Liver (tissue), 9 donors: ENCODE measurements around the gene EPC1. TPM values are rescaled to one million over a fixed set of nuclear protein-coding genes. Genes with fewer than 3 reads are reported as not detected.

ENCODE experiments used
- DNase-seq: peaks from one replicate; pipeline ENCODE4 v3.0.0-alpha.2; 2017; ENCODE audit warnings: low spot score
- H3K27ac ChIP-seq, 2 donors: one replicate each; pipeline ENCODE4 v1.7.0; 2013; ENCODE audit warnings: inconsistent platforms in 2 of 2, low read length in 2 of 2, control low read depth in 1 of 2, low read depth in 1 of 2, mild to moderate bottlenecking in 1 of 2
- H3K27me3 ChIP-seq, 4 donors: one replicate each; pipeline versions ENCODE4 v1.6.1 to v1.7.0; 2013; ENCODE audit warnings: low read length in 3 of 4, inconsistent platforms in 1 of 4, mild to moderate bottlenecking in 1 of 4, moderate library complexity in 1 of 4; ENCODE audit not compliant: control insufficient read depth in 4 of 4, insufficient read depth in 4 of 4
- H3K36me3 ChIP-seq, 4 donors: one replicate each; pipeline versions ENCODE4 v1.6.1 to v1.7.0; 2013; ENCODE audit warnings: low read length in 3 of 4, mild to moderate bottlenecking in 3 of 4, low read depth in 1 of 4, moderate library complexity in 1 of 4; ENCODE audit not compliant: control insufficient read depth in 4 of 4, insufficient read depth in 3 of 4
- H3K4me1 ChIP-seq, 4 donors: one replicate each; pipeline versions ENCODE4 v1.6.1 to v1.7.0; 2013; ENCODE audit warnings: low read length in 3 of 4, mild to moderate bottlenecking in 3 of 4, moderate library complexity in 1 of 4; ENCODE audit not compliant: control insufficient read depth in 4 of 4, insufficient read depth in 4 of 4
- H3K4me3 ChIP-seq, 3 donors: one replicate each; pipeline versions ENCODE4 v1.6.1 to v1.7.0; 2013; ENCODE audit warnings: low read length in 3 of 3, control low read depth in 1 of 3, low read depth in 1 of 3, mild to moderate bottlenecking in 1 of 3
- H3K9ac ChIP-seq, 2 donors: one replicate each; pipeline ENCODE4 v1.7.0; 2013; ENCODE audit warnings: low read length in 2 of 2, mild to moderate bottlenecking in 2 of 2, moderate library complexity in 2 of 2, control low read depth in 1 of 2, low read depth in 1 of 2
- H3K9me3 ChIP-seq, 4 donors: one replicate each; pipeline versions ENCODE4 v1.6.1 to v1.7.0; 2013; ENCODE audit warnings: low read length in 3 of 4; ENCODE audit not compliant: control insufficient read depth in 4 of 4
- FOXA1 ChIP-seq: IDR thresholded peaks from 2 replicates; pipeline ENCODE4 v1.6.1; 2016; ENCODE audit warnings: antibody characterized with exemption
- FOXA2 ChIP-seq: IDR thresholded peaks from 2 replicates; pipeline ENCODE4 v1.6.1; 2016; ENCODE audit warnings: antibody characterized with exemption
- HNF4A ChIP-seq, 2 donors: conservative IDR thresholded peaks; 2 replicates each; pipeline ENCODE4 v1.6.1; 2016; ENCODE audit warnings: antibody characterized with exemption in 2 of 2, mild to moderate bottlenecking in 2 of 2
- HNF4G ChIP-seq: IDR thresholded peaks from 2 replicates; pipeline ENCODE4 v1.6.1; 2016; ENCODE audit warnings: antibody characterized with exemption
- JUND ChIP-seq, 2 donors: IDR thresholded peaks; 2 replicates each; pipeline ENCODE4 v1.6.1; 2016; ENCODE audit warnings: antibody characterized with exemption in 2 of 2
- NR2F2 ChIP-seq: IDR thresholded peaks from 2 replicates; pipeline ENCODE4 v1.6.1; 2016; ENCODE audit warnings: antibody characterized with exemption
- RAD21 ChIP-seq, 2 donors: IDR thresholded peaks; 2 replicates each; pipeline ENCODE4 v1.6.1; 2016; ENCODE audit warnings: antibody characterized with exemption in 2 of 2, mild to moderate bottlenecking in 2 of 2
- RXRA ChIP-seq, 2 donors: IDR thresholded peaks; 2 replicates each; pipeline ENCODE4 v1.6.1; 2017 to 2018; ENCODE audit warnings: antibody characterized with exemption in 2 of 2, mild to moderate bottlenecking in 1 of 2
- SP1 ChIP-seq: IDR thresholded peaks from 2 replicates; pipeline ENCODE4 v1.6.1; 2018; ENCODE audit warnings: antibody characterized with exemption, mild to moderate bottlenecking
- TAF1 ChIP-seq: conservative IDR thresholded peaks from 2 replicates; pipeline ENCODE4 v1.6.1; 2016; ENCODE audit warnings: antibody characterized with exemption, mild to moderate bottlenecking
- YY1 ChIP-seq: IDR thresholded peaks from 2 replicates; pipeline ENCODE4 v1.6.1; 2016; ENCODE audit warnings: antibody characterized with exemption, mild to moderate bottlenecking
- WGBS: extraction: QIAGEN DNeasy Blood & Tissue Kit; methylation state at CpG from one replicate; pipeline ENCODE4 v1.1.7; 2013; 5-methylcytosine and 5-hydroxymethylcytosine counted together
- polyA plus RNA-seq, 2 donors: library from polyadenylated mRNA; stranded (reverse) in 1 of 2; unstranded in 1 of 2; fragments of 200-250 nt in 1 of 2; fragments of >200 nt in 1 of 2; fragmentation: Nextera tagmentation in 1 of 2; extraction: Ambion mirVana in 1 of 2; gene quantifications; one replicate each; pipeline versions ENCODE4 v1.2.1 to v1.2.3, GENCODE V29; 2013 to 2015
- total RNA-seq, 2 donors: library from RNA; depleted of rRNA; stranded (reverse); fragments of >200 nt; gene quantifications; one replicate each; pipeline ENCODE4 v1.2.3, GENCODE V29; 2014
- TF ChIP-seq, protein P1 (sequence below): IDR thresholded peaks from 2 replicates; pipeline ENCODE4 v1.6.1; 2016; ENCODE audit warnings: antibody characterized with exemption
- TF ChIP-seq, protein P2 (sequence below): IDR thresholded peaks from 2 replicates; pipeline ENCODE4 v1.6.1; 2016; ENCODE audit warnings: antibody characterized with exemption
- TF ChIP-seq, protein P3 (sequence below): IDR thresholded peaks from 2 replicates; pipeline ENCODE4 v1.6.1; 2016; ENCODE audit warnings: antibody characterized with exemption
- TF ChIP-seq, protein P4 (sequence below): IDR thresholded peaks from 2 replicates; pipeline ENCODE4 v1.6.1; 2016; ENCODE audit warnings: antibody characterized with exemption, mild to moderate bottlenecking
- TF ChIP-seq, protein P5 (sequence below): fragments of 150-350 bp; IDR thresholded peaks from 2 replicates; pipeline ENCODE4 v1.5.1; 2017; ENCODE audit warnings: improper control_type of control experiment, low read depth, low read length; ENCODE audit not compliant: missing input control
- donor health status: healthy.
- donor health status: healthy.
- donor health status: healthy.
- donor health status: healthy.
- donor health status: healthy.

EPC1 gene
- total and polyA plus RNA-seq, 4 donors: 5.6 to 30.9 (median 16.0) TPM

DNA sequence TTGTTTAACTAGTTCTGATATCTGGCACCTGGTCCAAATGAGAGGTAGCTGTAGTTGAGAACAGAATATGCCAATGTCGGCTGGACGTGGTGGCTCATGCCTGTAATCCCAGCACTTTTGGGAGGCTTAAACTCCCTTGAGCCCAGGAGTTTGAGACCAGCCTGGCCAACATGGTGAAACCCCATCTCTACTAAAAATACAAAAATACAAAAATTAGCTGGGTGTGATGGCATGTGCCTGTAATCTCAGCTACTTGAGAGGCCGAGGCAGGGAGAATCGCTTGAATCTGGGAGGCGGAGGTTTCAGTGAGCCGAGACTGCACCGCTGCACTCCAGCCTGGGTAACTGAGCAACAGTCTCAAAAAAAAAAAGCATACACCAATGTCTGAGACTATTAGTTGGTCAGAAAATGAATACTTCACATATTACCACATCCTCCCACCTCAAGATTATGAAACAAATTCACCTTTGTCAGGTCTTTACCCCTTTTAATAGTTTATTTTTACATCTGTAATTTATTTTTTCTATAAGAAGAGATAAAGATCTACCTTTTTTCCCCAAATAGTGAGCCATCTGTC is 38.8 kb downstream of the EPC1 start:
- Histone ChIP-seq H3K27me3 (no peaks in the 10 kb centered on the region), H3K4me1 (peaks cover 0 to 2% (median under 1%) of the 10 kb centered on the region in 4 donors), H3K27ac (no peak overlapping the region), H3K9me3 (no peaks in the 10 kb centered on the region), H3K4me3 (no peak overlapping the region), H3K9ac (no peak overlapping the region), H3K36me3 (peaks cover 2 to 21% (median 14%) of the 10 kb centered on the region in 4 donors)
- WGBS: 94% methylated on average over 7 of the region's 7 CpGs
- TF ChIP-seq, protein P1, sequence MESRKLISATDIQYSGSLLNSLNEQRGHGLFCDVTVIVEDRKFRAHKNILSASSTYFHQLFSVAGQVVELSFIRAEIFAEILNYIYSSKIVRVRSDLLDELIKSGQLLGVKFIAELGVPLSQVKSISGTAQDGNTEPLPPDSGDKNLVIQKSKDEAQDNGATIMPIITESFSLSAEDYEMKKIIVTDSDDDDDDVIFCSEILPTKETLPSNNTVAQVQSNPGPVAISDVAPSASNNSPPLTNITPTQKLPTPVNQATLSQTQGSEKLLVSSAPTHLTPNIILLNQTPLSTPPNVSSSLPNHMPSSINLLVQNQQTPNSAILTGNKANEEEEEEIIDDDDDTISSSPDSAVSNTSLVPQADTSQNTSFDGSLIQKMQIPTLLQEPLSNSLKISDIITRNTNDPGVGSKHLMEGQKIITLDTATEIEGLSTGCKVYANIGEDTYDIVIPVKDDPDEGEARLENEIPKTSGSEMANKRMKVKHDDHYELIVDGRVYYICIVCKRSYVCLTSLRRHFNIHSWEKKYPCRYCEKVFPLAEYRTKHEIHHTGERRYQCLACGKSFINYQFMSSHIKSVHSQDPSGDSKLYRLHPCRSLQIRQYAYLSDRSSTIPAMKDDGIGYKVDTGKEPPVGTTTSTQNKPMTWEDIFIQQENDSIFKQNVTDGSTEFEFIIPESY: no peak
- TF ChIP-seq NR2F2 (no peak), YY1 (no peak), SP1 (no peak), HNF4A (conservative IDR thresholded peaks at IDR 0.05) (no peak)
- TF ChIP-seq, protein P2, sequence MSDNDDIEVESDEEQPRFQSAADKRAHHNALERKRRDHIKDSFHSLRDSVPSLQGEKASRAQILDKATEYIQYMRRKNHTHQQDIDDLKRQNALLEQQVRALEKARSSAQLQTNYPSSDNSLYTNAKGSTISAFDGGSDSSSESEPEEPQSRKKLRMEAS: no peak
- TF ChIP-seq, protein P3, sequence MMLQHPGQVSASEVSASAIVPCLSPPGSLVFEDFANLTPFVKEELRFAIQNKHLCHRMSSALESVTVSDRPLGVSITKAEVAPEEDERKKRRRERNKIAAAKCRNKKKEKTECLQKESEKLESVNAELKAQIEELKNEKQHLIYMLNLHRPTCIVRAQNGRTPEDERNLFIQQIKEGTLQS: no peak
- DNase-seq: no peak

DNA sequence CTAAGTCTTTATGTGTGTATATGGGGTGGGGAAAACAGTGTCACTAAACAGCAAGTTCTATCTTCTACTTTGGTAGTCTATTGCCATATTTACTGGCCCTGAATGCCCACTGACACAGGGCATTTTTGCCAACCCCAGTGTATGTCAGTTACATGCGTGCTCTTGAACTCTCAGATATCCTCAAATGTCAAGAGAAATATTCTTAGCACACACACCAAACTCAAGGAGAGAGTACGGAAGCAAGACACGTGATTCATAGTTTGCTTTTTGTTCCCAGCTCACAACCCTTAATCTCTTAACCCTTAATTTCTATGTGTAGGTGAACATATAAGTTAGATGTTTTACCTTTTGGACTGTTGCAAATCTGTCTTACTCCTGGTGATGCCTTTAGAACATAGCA is 39.3 kb downstream of the EPC1 start:
- no peak overlapping the region for H3K4me3 ChIP-seq
- H3K27me3 ChIP-seq: no peaks in the 10 kb centered on the region
- H3K36me3 ChIP-seq: peaks cover 2 to 21% (median 14%) of the 10 kb centered on the region in 4 donors
- no peak for TF ChIP-seq TAF1
- TF ChIP-seq, protein P4, sequence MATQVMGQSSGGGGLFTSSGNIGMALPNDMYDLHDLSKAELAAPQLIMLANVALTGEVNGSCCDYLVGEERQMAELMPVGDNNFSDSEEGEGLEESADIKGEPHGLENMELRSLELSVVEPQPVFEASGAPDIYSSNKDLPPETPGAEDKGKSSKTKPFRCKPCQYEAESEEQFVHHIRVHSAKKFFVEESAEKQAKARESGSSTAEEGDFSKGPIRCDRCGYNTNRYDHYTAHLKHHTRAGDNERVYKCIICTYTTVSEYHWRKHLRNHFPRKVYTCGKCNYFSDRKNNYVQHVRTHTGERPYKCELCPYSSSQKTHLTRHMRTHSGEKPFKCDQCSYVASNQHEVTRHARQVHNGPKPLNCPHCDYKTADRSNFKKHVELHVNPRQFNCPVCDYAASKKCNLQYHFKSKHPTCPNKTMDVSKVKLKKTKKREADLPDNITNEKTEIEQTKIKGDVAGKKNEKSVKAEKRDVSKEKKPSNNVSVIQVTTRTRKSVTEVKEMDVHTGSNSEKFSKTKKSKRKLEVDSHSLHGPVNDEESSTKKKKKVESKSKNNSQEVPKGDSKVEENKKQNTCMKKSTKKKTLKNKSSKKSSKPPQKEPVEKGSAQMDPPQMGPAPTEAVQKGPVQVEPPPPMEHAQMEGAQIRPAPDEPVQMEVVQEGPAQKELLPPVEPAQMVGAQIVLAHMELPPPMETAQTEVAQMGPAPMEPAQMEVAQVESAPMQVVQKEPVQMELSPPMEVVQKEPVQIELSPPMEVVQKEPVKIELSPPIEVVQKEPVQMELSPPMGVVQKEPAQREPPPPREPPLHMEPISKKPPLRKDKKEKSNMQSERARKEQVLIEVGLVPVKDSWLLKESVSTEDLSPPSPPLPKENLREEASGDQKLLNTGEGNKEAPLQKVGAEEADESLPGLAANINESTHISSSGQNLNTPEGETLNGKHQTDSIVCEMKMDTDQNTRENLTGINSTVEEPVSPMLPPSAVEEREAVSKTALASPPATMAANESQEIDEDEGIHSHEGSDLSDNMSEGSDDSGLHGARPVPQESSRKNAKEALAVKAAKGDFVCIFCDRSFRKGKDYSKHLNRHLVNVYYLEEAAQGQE: no peak
- H3K9ac ChIP-seq: no peak overlapping the region
- peaks cover 0 to 2% (median under 1%) of the 10 kb centered on the region in 4 donors for H3K4me1 ChIP-seq
- WGBS: 75% methylated on average over 3 of the region's 3 CpGs
- no peak overlapping the region for H3K27ac ChIP-seq
- DNase-seq: no peak
- H3K9me3 ChIP-seq: no peaks in the 10 kb centered on the region

DNA sequence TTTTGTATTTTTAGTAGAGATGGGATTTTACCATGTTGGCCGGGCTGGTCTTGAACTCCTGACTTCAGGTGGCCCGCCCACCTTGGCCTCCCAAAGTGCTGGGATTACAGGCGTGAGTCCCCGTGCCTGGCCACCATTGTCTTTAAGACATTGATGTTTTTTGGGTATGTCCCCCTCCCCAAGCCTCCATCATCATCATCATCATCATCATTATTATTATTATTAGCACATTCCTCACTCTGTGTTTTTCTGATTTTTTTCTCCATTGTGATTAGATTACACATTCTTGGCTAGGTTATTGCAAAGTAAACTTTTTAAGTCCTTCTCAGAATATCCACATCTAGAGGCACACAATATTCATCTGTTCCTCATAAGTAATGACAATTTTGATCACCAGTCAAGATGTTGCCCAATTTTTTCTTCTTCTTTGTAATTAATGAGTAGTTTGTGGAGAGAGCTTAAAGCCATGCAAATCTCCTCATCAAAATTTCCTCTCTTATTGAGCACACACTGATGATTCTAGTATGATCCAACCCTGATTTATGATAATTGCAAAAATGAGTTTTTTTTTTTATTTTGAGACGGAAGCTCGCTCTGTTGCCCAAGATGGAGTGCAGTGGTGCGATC is 47.5 kb downstream of the EPC1 start:
- H3K4me3 ChIP-seq: no peak overlapping the region
- H3K27ac ChIP-seq: no peak overlapping the region
- no peak for DNase-seq
- H3K4me1 ChIP-seq: peaks cover 4 to 8% (median 6%) of the 10 kb centered on the region in 4 donors
- H3K36me3 ChIP-seq: peaks cover 2 to 12% (median 10%) of the 10 kb centered on the region in 4 donors
- no peaks in the 10 kb centered on the region for H3K9me3 ChIP-seq
- H3K9ac ChIP-seq: no peak overlapping the region
- no peaks in the 10 kb centered on the region for H3K27me3 ChIP-seq
- 97% methylated on average over 7 of the region's 7 CpGs for WGBS
- TF ChIP-seq HNF4A (conservative IDR thresholded peaks at IDR 0.05) (no peak), FOXA1 (no peak), HNF4G (no peak), JUND (IDR thresholded peaks at IDR 0.05) (no peak), RAD21 (IDR thresholded peaks at IDR 0.05) (no peak), FOXA2 (no peak), YY1 (no peak), RXRA (IDR thresholded peaks at IDR 0.05) (no peak), SP1 (no peak)
- TF ChIP-seq, protein P1: no peak
- TF ChIP-seq, protein P3: no peak
- TF ChIP-seq, protein P2: no peak
- TF ChIP-seq, protein P5, sequence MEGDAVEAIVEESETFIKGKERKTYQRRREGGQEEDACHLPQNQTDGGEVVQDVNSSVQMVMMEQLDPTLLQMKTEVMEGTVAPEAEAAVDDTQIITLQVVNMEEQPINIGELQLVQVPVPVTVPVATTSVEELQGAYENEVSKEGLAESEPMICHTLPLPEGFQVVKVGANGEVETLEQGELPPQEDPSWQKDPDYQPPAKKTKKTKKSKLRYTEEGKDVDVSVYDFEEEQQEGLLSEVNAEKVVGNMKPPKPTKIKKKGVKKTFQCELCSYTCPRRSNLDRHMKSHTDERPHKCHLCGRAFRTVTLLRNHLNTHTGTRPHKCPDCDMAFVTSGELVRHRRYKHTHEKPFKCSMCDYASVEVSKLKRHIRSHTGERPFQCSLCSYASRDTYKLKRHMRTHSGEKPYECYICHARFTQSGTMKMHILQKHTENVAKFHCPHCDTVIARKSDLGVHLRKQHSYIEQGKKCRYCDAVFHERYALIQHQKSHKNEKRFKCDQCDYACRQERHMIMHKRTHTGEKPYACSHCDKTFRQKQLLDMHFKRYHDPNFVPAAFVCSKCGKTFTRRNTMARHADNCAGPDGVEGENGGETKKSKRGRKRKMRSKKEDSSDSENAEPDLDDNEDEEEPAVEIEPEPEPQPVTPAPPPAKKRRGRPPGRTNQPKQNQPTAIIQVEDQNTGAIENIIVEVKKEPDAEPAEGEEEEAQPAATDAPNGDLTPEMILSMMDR: no peak
